ENCODE data around the gene GSTM3.

- TF ChIP-seq CTCF (IDR thresholded peaks at IDR 0.05 in 8 of 11, conservative IDR thresholded peaks at IDR 0.05 in 3 of 11): no peak
- no peak for TF ChIP-seq POLR2A (IDR thresholded peaks at IDR 0.05)
These were observed 13.9 kb upstream of the GSTM3 start for GRCh38 chr1:109754738-109755137.
